ENCODE data around the gene GALK1.
A peak's percentile ranks its signal among the peaks of the same experiment; 100 is the strongest.
"Not testable (repeated sequence)": the region's sequence is repeated elsewhere in the genome, so short reads cannot be mapped to it uniquely, and the experiment has no call there.

GALK1 gene

DNA sequence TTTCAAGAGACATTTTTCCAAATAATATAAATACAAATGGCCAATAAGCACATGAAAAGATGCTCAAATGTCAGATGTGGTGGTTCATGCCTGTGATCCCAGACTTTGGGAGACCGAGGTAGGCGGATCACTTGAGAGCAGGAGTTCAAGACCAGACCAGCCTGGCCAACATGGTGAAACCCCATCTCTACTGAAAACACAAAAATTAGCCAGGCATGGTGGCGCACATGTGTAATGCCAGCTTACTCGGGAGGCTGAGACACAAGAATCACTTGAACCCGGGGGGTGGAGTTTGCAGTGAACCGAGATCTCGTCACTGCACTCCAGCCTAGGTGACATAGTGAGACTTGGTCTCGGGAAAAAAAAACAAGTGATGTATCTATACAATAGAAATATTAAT lies 2.9 kb upstream of the GALK1 start:
- no peak for DNase-seq

DNA sequence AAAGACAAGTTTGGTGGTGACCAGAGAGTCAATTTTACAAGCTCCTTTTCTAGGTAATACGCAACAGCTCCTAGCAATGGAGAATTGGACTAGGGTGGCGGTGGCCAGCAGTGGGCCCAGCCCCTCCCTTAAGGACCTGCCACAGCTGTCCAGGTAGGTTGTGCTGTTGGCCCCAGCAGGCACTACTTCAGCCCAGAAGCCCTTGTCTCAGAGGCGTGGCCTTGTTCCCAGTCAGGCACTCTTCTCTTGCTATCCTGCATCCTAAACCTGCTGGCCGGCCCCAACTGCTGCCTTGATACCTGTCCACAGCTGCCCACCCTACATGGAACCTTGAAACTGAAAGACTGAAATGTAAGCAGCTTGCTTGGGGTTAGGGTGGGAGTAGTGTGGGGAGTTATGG lies 989 bp upstream of the GALK1 start:
- DNase-seq: no peak

DNA sequence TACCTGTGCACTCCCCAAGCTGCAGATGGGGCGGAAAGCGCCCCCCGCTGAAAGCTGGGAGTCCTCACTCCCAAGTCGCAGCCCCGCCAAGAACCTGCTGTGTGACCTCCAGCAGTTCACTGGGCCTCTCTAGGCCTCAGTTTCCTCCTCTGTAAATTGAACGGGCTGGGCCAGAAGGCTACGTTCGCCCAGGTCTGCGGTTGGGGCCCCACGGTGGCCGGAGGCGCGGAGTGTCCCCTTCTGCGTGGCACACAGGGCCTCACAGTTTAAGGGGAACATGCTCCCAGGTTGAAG lies 628 bp downstream of the GALK1 start:
- DNase-seq: no peak

DNA sequence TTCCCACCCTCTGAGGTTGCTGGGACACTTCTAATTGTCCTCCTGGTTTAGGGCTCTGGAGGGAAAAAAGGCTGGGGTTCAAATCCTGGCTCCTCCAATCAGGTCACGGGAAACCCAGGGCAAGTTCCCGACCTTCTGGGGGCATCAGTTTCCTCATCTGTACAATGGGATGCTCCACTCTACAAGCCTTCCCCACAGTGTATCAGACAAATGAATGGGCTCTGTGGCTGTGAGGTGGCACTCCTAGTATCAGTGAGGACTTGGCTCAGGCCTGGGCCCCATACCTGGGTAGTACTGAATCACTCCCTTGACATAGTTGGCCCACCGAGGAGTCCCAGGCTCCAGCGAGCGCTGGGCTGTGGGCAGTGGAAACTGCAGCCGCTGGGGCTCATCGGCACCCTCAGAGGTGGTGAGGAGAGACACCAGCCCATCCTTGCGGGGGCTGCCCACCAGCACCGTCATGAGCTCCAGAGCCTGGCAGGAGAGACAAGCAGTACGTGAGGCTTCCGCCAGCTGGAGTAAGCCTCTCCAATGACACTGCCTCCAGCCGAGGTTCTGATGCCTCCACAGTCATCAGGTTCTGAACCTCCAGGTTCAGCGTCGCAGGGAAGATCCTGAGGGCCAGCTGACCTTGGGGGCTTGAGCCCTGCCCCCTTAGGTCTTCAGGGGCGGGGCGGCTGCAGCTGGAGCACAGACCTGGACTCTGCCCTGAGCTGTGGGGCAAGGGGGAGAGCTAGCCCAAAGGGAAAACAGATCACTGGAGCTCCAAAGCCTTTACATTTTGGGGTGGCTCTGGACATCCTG lies 1.2 kb downstream of the GALK1 start:
- DNase-seq: no peak

DNA sequence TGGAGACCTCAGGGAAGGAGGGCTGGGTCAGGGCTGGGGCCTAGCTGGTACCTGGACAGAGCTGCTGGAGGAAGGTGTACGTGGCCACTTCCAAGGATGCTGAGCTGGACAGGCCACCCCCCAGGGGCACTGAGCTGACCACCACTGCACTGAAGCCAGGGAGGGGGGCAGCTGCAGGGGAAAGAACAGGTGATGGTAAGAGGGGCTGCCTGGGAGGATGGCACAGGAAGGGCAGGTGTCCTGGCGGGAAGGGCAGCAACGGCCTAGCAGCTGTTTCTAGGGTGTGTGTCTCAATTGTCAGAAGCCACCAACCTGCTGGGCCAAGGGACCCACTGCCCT lies 1.8 kb downstream of the GALK1 start:
- DNase-seq: no peak

DNA sequence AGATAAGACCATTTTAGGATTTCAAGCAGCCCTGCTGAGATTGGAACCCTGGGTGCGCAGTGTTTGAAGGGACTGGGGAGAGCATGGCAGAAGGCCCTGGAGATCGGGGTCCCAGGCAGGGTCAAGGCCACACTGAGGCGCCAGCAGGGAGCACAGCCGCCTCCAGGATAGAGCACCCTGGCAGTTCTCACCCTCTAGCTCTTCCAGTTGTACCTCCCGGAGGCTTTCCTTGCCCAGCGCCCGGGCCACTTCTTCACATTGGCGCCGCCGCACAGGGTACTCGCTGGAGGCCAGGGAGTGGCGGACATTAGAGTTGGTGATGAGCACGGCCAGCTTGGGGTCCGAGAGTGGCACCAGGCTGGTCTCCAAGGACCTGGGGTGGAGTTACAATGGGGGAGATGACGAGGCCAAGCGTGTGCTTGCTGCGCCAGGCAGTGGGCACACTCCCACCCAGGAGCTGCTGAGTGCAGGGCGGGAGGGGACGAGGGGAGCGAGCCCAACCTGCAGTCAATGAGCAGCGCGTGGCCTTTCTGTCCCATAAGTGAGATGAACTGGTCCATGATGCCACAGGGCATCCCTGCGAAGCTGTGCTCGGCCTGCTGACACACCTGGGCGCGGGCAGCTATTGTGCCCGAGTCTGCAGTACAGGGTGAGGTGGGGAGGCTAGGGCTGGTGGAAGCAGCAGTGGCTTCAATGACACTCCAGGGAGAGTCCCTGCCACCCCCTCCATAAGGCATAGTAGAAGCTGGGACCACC lies 2.3 kb downstream of the GALK1 start:
- no peak for DNase-seq

DNA sequence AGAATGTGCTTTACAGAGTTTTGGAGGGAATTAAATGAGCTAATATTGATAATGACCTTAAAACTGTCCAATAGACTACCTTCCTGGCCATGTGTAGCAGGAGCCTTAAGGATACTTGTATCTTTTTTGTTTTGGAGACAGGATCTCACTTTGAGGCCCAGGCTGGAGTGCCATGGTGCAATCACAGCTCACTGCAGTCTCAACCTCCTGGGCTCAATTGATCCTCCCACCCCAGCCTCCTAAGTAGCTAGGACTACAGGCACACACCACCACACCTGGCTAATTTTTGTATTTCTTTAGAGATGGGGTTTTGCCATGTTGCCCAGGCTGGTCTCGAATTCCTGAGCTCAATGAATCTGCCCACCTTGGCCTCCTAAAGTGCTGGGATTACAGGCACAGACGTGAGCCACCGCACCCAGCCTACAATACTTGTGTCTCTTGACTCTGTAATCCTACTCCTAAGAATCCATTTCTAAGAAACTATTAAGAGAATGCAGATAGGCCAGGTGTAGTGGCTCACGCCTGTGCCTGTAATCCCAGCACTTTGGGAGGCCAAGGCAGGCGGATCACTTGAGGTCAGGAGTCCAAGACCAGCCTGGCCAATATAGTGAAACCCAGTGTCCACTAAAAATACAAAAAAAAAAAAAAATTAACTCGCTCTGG lies 4.9 kb downstream of the GALK1 start:
- DNase-seq: not testable (repeated sequence)

DNA sequence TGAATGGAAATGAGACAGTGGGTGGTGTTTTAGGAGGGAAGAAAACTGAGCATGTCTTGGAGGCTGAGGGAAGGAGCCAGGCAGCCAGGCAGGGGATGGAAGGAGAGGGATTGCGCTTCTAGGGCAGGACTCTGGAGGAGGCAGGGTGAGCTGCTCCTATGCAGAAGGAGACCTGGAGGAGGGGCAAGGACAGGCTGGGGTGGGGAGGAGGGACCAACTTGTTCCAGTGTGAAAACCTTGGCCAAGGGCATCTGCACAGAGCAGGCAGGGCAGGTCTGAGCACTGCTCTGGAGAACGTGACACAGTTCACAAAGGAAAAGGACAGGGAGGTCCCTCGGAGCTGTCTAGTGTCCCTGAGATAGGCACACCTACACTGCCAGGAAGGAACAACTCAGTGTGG lies 5.5 kb downstream of the GALK1 start:
- no peak for DNase-seq

DNA sequence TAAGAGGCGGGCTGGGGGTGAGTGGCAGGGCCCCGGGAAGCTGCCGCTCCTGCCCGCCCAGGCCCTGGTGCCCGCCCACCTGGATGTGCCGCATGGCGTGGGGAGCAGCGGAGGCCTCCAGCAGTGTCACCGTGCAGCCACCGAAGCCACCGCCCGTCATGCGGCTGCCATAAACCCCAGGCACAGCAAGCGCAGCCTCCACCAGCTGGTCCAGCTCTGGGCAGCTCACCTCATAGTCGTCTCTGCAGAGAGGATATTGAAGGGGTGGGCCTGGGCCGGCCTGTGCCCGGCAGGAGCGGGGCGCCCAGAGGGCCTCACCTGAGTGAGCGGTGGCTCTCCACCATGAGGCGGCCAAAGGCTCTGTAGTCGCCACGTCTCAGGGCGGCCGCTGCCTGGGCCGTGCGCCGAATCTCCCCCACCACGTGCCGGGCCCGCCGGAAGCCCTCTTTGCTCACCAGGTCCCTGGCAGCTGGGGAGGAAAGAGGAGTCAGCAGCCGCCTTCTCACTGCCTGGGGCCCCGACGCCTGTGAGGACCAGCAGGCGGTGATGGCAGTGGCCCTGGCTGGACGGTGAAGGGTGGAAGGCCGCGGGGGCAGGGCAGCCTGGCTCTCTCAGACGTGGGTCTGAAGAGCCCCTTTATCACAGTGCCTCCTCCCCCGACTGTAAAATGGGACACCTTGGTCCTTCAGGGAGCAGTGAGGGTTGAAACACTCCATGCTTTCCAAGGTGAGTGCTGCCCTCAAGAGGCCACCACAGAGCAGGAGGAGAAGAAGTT lies 6.7 kb downstream of the GALK1 start:
- no peak for DNase-seq

DNA sequence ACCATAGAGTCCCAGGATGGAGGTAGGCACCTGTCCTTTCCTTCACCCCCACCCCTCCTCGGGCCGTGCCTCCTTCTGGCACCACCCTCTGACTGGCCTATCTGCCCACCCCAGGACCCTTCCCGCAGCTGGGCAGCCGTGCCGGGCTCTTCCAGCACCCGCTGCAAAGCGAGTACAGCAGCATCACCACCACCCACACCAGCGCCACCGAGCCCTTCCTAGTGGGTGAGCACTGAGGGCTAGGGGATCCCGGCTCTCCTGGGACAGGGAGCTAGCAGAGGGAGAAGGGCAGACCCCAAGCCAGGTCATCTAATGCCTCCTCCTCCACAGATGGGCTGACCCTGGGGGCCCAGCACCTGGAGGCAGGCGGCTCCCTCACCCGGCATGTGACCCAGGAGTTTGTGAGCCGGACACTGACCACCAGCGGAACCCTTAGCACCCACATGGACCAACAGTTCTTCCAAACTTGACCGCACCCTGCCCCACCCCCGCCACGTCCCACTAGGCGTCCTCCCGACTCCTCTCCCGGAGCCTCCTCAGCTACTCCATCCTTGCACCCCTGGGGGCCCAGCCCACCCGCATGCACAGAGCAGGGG lies 7.8 kb downstream of the GALK1 start:
- DNase-seq: no peak

DNA sequence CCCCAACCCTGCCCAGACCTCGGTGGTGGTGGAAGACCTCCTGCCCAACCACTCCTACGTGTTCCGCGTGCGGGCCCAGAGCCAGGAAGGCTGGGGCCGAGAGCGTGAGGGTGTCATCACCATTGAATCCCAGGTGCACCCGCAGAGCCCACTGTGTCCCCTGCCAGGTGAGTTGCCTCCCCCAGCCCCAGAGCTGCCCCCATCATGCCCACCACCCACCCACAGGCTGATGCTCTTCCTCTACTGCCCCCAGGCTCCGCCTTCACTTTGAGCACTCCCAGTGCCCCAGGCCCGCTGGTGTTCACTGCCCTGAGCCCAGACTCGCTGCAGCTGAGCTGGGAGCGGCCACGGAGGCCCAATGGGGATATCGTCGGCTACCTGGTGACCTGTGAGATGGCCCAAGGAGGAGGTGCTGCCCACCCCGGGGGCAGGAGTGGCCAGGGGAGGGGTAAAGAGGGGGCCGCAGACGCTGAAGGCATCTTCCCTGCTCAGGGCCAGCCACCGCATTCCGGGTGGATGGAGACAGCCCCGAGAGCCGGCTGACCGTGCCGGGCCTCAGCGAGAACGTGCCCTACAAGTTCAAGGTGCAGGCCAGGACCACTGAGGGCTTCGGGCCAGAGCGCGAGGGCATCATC lies 8.4 kb downstream of the GALK1 start:
- no peak for DNase-seq

DNA sequence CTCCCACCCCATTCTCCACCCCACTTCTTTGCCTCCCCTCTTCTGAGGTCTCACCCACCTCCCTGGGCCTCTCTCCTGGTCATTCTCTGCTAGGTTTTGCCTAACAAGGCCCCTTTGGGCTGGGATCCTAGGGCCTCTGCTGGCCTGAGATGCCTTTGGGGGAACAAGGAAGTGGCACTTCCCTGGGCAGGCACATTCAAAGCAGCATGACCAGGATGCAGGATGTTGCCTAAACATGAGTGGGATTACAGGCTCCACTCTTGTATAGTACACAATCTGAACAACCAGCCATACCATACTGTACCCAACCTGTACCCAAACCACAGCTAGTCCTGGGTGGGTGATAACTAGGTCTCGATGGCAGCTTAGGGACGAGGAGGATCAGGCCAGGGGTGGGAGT lies 9.0 kb downstream of the GALK1 start:
- no peak for DNase-seq

DNA sequence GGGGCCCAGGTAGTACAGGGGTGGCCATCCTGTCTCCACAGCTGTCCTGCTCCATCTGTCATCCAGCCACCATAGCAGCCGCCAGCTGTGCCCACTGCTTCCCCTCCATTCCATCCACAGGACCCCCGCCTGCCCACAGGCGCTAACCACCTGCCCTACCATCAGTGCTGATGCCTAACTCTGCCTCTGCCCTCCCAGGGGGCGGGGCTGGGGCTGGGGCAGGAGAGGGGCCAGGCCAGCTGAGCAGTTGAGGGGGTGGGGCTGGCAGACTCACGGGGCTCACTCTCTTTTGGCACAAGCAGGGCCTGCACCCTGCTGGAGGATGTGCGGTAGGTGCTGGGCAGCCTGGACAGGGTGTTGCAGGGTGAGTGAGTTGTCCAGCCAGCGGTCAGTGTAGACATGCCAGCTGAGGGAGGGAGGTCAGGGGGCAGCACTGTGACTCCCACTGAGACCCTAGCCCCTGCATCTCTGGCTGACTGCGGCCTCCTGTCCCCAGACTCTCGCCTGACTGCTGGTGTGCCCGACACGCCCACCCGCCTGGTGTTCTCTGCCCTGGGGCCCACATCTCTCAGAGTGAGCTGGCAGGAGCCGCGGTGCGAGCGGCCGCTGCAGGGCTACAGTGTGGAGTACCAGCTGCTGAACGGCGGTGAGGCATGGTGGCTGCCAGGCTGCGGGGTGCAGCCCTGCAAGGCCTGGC lies 9.6 kb downstream of the GALK1 start:
- DNase-seq: no peak

DNA sequence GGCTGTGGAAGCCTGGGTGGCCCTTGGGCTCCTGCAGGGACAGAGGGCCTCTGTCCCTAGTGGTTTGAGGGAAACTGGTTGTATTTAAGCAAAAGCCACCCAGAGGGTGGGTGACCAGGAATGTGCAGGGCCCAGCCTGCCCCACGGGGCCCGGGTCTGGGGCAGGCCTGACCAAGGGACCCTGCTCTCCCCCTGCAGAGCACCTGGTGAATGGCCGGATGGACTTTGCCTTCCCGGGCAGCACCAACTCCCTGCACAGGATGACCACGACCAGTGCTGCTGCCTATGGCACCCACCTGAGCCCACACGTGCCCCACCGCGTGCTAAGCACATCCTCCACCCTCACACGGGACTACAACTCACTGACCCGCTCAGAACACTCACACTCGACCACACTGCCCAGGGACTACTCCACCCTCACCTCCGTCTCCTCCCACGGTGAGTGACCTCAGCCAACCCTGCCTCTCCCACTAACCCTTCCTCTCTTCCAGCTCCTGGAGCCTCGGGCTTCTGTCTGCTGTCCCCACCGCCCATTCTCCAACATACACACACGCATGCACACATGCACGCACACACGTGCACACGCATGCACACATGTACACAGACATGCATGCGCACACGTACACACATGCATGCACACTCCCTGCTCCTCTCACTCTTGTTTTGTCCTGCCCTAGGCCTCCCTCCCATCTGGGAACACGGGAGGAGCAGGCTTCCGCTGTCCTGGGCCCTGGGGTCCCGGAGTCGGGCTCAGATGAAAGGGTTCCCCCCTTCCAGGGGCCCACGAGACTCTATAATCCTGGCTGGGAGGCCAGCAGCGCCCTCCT lies 10.4 kb downstream of the GALK1 start:
- no peak for DNase-seq

DNA sequence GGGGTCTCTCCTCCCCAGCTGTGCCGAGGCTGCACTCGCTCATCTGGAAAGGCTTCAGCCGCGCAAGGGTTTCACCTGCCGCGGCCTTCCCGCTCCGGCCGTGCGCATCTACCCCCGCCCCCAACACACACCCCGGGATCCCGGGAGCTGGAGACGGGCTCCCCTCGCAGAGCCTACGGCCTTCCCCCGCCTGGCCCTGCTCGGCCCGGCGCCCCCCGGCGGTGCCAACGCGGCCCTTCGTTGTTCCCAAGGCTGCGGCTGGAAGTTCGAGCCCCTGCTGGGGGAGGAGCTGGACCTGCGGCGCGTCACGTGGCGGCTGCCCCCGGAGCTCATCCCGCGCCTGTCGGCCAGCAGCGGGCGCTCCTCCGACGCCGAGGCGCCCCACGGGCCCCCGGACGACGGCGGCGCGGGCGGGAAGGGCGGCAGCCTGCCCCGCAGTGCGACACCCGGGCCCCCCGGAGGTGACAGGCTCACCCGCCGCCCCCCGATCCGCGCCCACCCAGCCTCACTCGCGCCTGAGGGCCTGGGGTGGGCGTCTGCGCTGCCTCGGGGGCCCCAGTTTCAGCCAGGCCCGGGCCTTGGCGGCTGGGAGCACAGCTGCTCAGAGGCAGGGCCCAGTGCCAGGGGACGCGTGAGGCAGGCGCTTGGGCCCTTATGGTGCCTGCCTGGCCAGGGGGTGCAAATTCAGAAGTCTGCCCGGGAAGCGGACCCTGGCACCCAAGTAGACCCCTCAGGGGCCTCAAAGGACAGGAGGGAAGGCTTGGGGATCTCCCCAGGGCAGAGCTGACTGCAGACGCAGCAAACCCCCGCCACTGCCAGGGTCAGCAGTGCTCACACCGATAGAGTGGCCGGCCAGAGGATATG lies 11.2 kb downstream of the GALK1 start:
- DNase-seq: peak in 50 of 56 donors; percentile 20 to 82 (median 62)

DNA sequence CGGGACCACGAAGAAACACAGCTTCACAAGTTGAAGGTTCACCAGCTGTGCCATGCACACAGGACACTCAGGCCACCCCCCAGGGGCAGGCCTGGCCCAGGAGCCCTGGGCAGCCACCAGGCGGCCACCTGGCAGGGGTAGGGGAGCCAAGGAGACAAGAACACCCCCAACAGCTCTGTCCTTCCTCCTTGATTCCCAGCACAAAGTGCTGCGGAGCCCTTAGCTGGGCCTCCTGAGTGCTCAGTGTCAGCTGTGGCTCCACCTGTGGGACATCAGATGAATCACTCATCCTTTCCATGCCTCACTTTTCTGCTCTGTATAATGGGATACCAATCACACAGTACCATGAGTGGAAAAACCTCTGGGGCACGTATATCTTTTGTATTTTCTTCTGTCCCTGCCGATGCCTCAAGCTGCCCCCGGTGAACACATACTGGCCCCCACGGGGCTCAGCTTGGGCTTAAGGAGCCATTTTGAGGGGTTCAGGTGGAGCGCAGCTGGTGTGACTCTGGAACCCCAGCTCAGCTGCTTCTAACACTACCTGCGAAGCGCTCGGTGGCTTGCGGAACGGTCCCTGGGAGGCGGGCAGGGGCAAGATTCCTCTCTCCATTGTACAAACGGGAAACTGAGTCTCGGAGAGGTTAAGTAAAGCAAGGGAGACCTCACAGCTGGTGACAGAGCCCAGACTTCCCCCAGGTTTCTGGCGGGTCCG lies 12.0 kb downstream of the GALK1 start:
- DNase-seq: no peak

DNA sequence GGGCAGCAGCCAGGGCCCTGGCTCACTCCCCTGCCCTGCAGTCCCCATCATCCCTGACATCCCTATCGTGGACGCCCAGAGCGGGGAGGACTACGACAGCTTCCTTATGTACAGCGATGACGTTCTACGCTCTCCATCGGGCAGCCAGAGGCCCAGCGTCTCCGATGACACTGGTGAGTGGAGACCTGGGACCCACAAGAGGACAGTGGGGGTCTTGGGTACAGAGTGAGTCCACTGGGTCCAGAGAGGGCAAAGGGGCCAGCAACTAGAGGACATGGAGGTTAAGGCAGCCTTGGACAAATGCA lies 12.6 kb downstream of the GALK1 start:
- no peak for DNase-seq
